ENCODE results near the gene PCDH1.

GRCh38 chr5:141815796-141816180 is 62.4 kb downstream of the PCDH1 start:
- no peak for TF ChIP-seq POLR2A (IDR thresholded peaks at IDR 0.05)
- TF ChIP-seq CTCF (IDR thresholded peaks at IDR 0.05) = no peak

Measured in right lobe of liver (tissue), 4 donors.